Astrocyte (in vitro differentiated cells and primary cell): Measurements from ENCODE around the gene KCTD13.

Experiments
- EZH2 ChIP-seq: IDR thresholded peaks from 2 replicates; pipeline ENCODE4 v1.6.1; 2012; ENCODE audit warnings: mild to moderate bottlenecking, low read length, inconsistent platforms; ENCODE audit not compliant: insufficient read depth
- TF ChIP-seq, protein P1 (sequence below): IDR thresholded peaks from 2 replicates; pipeline ENCODE4 v1.5.1; 2011; ENCODE audit warnings: low read depth, mild to moderate bottlenecking, inconsistent platforms, low read length, moderate library complexity; ENCODE audit not compliant: insufficient read depth

DNA sequence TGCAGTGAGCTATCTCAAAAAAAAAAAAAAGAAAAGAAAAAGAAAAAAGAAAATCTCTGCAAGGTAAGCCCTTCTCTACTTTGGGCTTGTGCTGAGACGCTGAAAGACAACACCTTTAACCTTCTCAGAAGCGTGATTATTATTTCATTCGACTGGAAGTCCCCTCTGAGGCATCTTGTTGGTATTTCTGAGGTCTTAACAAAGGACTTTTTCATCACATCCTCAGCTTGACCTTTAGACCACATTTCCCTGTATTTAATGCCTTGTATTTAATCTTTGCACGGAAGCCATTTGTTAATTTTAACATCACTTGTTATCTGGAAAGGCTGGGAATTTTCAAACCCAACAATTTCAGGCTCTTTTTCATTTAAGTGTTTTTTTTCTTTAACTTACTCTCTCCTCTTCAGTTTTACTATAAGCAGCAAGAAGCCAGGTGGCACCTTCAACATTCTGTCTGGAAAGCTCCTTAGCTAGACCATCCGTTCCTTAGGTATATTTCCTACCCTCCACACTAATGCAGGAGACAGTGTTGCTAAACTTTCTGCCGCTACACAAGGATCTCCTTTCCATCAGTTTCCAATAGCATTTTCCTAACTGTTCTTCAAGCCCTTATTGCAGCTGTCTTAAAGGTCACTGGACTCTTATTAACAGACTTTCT, 10.3 kb downstream of the KCTD13 start:
- TF ChIP-seq, protein P1, sequence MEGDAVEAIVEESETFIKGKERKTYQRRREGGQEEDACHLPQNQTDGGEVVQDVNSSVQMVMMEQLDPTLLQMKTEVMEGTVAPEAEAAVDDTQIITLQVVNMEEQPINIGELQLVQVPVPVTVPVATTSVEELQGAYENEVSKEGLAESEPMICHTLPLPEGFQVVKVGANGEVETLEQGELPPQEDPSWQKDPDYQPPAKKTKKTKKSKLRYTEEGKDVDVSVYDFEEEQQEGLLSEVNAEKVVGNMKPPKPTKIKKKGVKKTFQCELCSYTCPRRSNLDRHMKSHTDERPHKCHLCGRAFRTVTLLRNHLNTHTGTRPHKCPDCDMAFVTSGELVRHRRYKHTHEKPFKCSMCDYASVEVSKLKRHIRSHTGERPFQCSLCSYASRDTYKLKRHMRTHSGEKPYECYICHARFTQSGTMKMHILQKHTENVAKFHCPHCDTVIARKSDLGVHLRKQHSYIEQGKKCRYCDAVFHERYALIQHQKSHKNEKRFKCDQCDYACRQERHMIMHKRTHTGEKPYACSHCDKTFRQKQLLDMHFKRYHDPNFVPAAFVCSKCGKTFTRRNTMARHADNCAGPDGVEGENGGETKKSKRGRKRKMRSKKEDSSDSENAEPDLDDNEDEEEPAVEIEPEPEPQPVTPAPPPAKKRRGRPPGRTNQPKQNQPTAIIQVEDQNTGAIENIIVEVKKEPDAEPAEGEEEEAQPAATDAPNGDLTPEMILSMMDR: no peak
- TF ChIP-seq EZH2: no peak
